Tibial nerve (tissue), 4 donors: ENCODE measurements around the gene CEP85L. TPM values are rescaled to one million over a fixed set of nuclear protein-coding genes. Genes with fewer than 3 reads are reported as not detected.

Experiments used
- total RNA-seq, 4 donors: library from RNA; depleted of rRNA; stranded (reverse); fragments of >200 nt; gene quantifications; one replicate each; pipeline ENCODE4 v1.1.0, GENCODE V29; 2016

Gene CEP85L
- total RNA-seq, 4 donors from 2014 or later = 26.7 to 47.4 (median 37.8) TPM

Other genes starting within 250 kb of the CEP85L start
- 10 to 100 TPM; 11.0 to 13.6 (median 12.2) TPM for gene PLN, start 103.3 kb downstream of the CEP85L start, total RNA-seq
- 10 to 100 TPM in 3 of 4 donors, 1 to 10 TPM in 1; 8.6 to 14.2 (median 13.0) TPM for gene ASF1A, start 242.6 kb upstream of the CEP85L start, total RNA-seq